IMR-90 (cell line): Measurements from ENCODE around the gene TENT5C. TPM values are rescaled to one million over a fixed set of nuclear protein-coding genes. Genes with fewer than 3 reads are reported as not detected.

Source experiments
- ATAC-seq: fragments of 200-7000 bp; cut with Tn5 transposase; 2 replicates; pipeline ENCODE4 v1.9.1; 2020; ENCODE audit warnings: low read depth, mild to moderate bottlenecking, moderate library complexity
- BruUV-seq: library from RNA; stranded (reverse); fragments of 400-500 nt; replicated peaks from 2 replicates; lab custom pipeline; 2021; lab: Mats Ljungman, UMichigan
- CTCF ChIA-PET: fragments of 300-600 bp; formaldehyde crosslinking; extraction: SDS; loops from one replicate; lab custom pipeline; 2021; ENCODE audit warnings: antibody characterized with exemption; lab: Yijun Ruan, JAX
- POLR2A ChIA-PET: fragments of 300-600 bp; sonication (Branson Sonifier 250); formaldehyde crosslinking; loops from one replicate; lab custom pipeline; 2022; ENCODE audit warnings: antibody characterized with exemption; ENCODE audit not compliant: unreplicated experiment; lab: Charles Lee
- DNase-seq: peaks from one replicate; pipeline ENCODE4 v3.0.0; 2013
- H2AFZ ChIP-seq: replicated peaks from 2 replicates; pipeline ENCODE3; 2013; ENCODE audit warnings: low read length, mild to moderate bottlenecking; ENCODE audit not compliant: poor library complexity
- H2AK5ac ChIP-seq: 2 replicates; pipeline ENCODE4 v1.6.1; 2013; ENCODE audit warnings: low read depth, low read length, inconsistent platforms
- H2AK9ac ChIP-seq: replicated peaks from 2 replicates; pipeline ENCODE3; 2013; ENCODE audit warnings: mild to moderate bottlenecking, low read depth, low read length, moderate library complexity; ENCODE audit not compliant: poor library complexity
- H2BK120ac ChIP-seq: 2 replicates; pipeline ENCODE4 v1.6.1; 2013; ENCODE audit warnings: low read depth, low read length, inconsistent platforms
- H2BK15ac ChIP-seq: 3 replicates; pipeline ENCODE4 v1.6.1; 2013; ENCODE audit warnings: low read depth, low read length, inconsistent platforms
- H2BK20ac ChIP-seq: 2 replicates; pipeline ENCODE4 v1.6.1; 2013; ENCODE audit warnings: low read depth, mild to moderate bottlenecking, inconsistent platforms, low read length, moderate library complexity
- H2BK5ac ChIP-seq: 2 replicates; pipeline ENCODE4 v1.6.1; 2013; ENCODE audit warnings: mild to moderate bottlenecking, low read depth, low read length, inconsistent platforms; ENCODE audit not compliant: poor library complexity, severe bottlenecking
- H3K14ac ChIP-seq: replicated peaks from 2 replicates; pipeline ENCODE4 v1.6.1; 2013; ENCODE audit warnings: low read depth, low read length, inconsistent platforms
- H3K18ac ChIP-seq: 2 replicates; pipeline ENCODE4 v1.6.1; 2013; ENCODE audit warnings: low read depth, low read length, control low read depth
- H3K23ac ChIP-seq: 2 replicates; pipeline ENCODE4 v1.6.1; 2013; ENCODE audit warnings: low read depth, low read length, inconsistent platforms
- H3K27ac ChIP-seq: 2 replicates; pipeline ENCODE4 v1.5.1; 2013; ENCODE audit warnings: mild to moderate bottlenecking, control low read depth, low read length; ENCODE audit not compliant: insufficient read depth
- H3K27me3 ChIP-seq: 2 replicates; pipeline ENCODE4 v1.6.1; 2013; ENCODE audit warnings: low read length; ENCODE audit not compliant: control insufficient read depth, insufficient read depth
- H3K36me3 ChIP-seq: 2 replicates; pipeline ENCODE4 v1.6.1; 2013; ENCODE audit warnings: low read length, mixed read lengths; ENCODE audit not compliant: control insufficient read depth, insufficient read depth
- H3K4ac ChIP-seq: 2 replicates; pipeline ENCODE4 v1.6.1; 2013; ENCODE audit warnings: low read depth, low read length, inconsistent platforms
- H3K4me1 ChIP-seq: 2 replicates; pipeline ENCODE4 v1.6.1; 2013; ENCODE audit warnings: low read length, mixed read lengths; ENCODE audit not compliant: control insufficient read depth, insufficient read depth
- H3K4me2 ChIP-seq: 2 replicates; pipeline ENCODE4 v1.6.1; 2013; ENCODE audit warnings: low read depth, mild to moderate bottlenecking, control low read depth, low read length, moderate library complexity
- H3K4me3 ChIP-seq: 2 replicates; pipeline ENCODE4 v1.5.1; 2013; ENCODE audit warnings: low read depth, mild to moderate bottlenecking, control low read depth, low read length, moderate library complexity; ENCODE audit not compliant: insufficient read depth
- H3K56ac ChIP-seq: 2 replicates; pipeline ENCODE4 v1.6.1; 2013; ENCODE audit warnings: low read length, inconsistent platforms; ENCODE audit not compliant: insufficient read depth; ENCODE audit errors: extremely low read depth
- H3K79me1 ChIP-seq, 2 experiments: 2 replicates each; pipeline ENCODE4 v1.6.1; 2013; ENCODE audit warnings: low read length in 2 of 2, inconsistent platforms in 1 of 2, low read depth in 1 of 2
- H3K9ac ChIP-seq: 2 replicates; pipeline ENCODE4 v1.6.1; 2013; ENCODE audit warnings: low read depth, low read length, control low read depth
- H3K9me1 ChIP-seq: 2 replicates; pipeline ENCODE4 v1.6.1; 2013; ENCODE audit warnings: low read length, inconsistent platforms; ENCODE audit not compliant: insufficient read depth
- H3K9me3 ChIP-seq: 2 replicates; pipeline ENCODE4 v1.6.1; 2013; ENCODE audit warnings: low read length; ENCODE audit not compliant: control insufficient read depth, insufficient read depth
- H4K20me1 ChIP-seq: 2 replicates; pipeline ENCODE4 v1.6.1; 2013; ENCODE audit warnings: low read length, inconsistent platforms; ENCODE audit not compliant: insufficient read depth
- H4K5ac ChIP-seq: 2 replicates; pipeline ENCODE4 v1.6.1; 2013; ENCODE audit warnings: mild to moderate bottlenecking, low read depth, low read length, control low read depth
- H4K8ac ChIP-seq, 2 experiments: 2 replicates each; pipeline ENCODE4 v1.6.1; 2013; ENCODE audit warnings: low read depth in 2 of 2, low read length in 2 of 2, control low read depth in 1 of 2, inconsistent platforms in 1 of 2
- H4K91ac ChIP-seq: 2 replicates; pipeline ENCODE4 v1.6.1; 2013; ENCODE audit warnings: low read depth, low read length, inconsistent platforms; ENCODE audit not compliant: insufficient read depth
- BHLHE40 ChIP-seq: fragments of 150-350 bp; IDR thresholded peaks from 2 replicates; pipeline ENCODE4 v1.6.1; 2016; ENCODE audit warnings: mild to moderate bottlenecking, low read depth, low read length
- CEBPB ChIP-seq: IDR thresholded peaks from 2 replicates; pipeline ENCODE4 v1.6.1; 2012; ENCODE audit warnings: low read depth, low read length, improper control_type of control experiment
- CHD1 ChIP-seq: IDR thresholded peaks from 2 replicates; pipeline ENCODE4 v1.6.1; 2012; ENCODE audit warnings: low read depth, low read length, improper control_type of control experiment
- FOS ChIP-seq: fragments of 150-350 bp; IDR thresholded peaks from 2 replicates; pipeline ENCODE4 v1.6.1; 2016; ENCODE audit warnings: low read depth, low read length
- MAFK ChIP-seq: IDR thresholded peaks from 2 replicates; pipeline ENCODE4 v1.6.1; 2012; ENCODE audit warnings: low read depth, low read length, improper control_type of control experiment
- MAZ ChIP-seq: IDR thresholded peaks from 2 replicates; pipeline ENCODE4 v1.6.1; 2012; ENCODE audit warnings: low read depth, mild to moderate bottlenecking, low read length, improper control_type of control experiment, moderate library complexity, borderline replicate concordance
- MXI1 ChIP-seq: IDR thresholded peaks from 2 replicates; pipeline ENCODE4 v1.6.1; 2012; ENCODE audit warnings: low read depth, mild to moderate bottlenecking, low read length, moderate library complexity, borderline replicate concordance
- NFE2L2 ChIP-seq: fragments of 150-350 bp; IDR thresholded peaks from 2 replicates; pipeline ENCODE4 v1.6.1; 2016; ENCODE audit warnings: low read depth, mild to moderate bottlenecking, low read length
- POLR2A ChIP-seq: IDR thresholded peaks from 2 replicates; pipeline ENCODE4 v1.6.1; 2012; ENCODE audit warnings: mild to moderate bottlenecking, low read depth, low read length
- RAD21 ChIP-seq: IDR thresholded peaks from 2 replicates; pipeline ENCODE4 v1.6.1; 2012; ENCODE audit warnings: low read length, improper control_type of control experiment
- RFX5 ChIP-seq: IDR thresholded peaks from 2 replicates; pipeline ENCODE4 v1.8.0; 2012; ENCODE audit warnings: low read depth, mild to moderate bottlenecking, low read length, moderate library complexity
- SMC3 ChIP-seq: fragments of 150-350 bp; IDR thresholded peaks from 2 replicates; pipeline ENCODE4 v1.6.1; 2016; ENCODE audit warnings: low read depth, mild to moderate bottlenecking, antibody characterized with exemption, low read length, moderate library complexity
- WGBS, 2 experiments: methylation state at CpG; one replicate each; pipeline versions ENCODE4 v1.1.5 to v1.1.7; 2013; ENCODE audit warnings: missing lambda C conversion rate in 2 of 2; ENCODE audit not compliant: insufficient read length in 1 of 2; ENCODE audit errors: extremely low coverage in 2 of 2; 5-methylcytosine and 5-hydroxymethylcytosine counted together
- dilution Hi-C: fragments of 300-500 bp; cut with HindIII; formaldehyde crosslinking; loops from one replicate; pipeline ENCODE4 v1.14.3; 2018; ENCODE audit warnings: low sequenced_read_pairs; ENCODE audit not compliant: unreplicated experiment
- in situ Hi-C: fragments of 300-500 bp; cut with MboI; formaldehyde crosslinking; loops from 3 replicates; pipeline ENCODE4 v1.14.3; 2019; ENCODE audit warnings: low sequenced_read_pairs, inconsistent platforms, mixed read lengths
- intact Hi-C: fragments of 100-400 bp; cut with micrococcal nuclease; formaldehyde crosslinking; loops from 2 replicates; pipeline ENCODE4 v1.10.0; 2022
- polyA plus RNA-seq, 3 experiments: library from polyadenylated mRNA; depleted of rRNA; stranded (reverse); fragments of >200 nt; gene quantifications; 2 replicates each; pipeline ENCODE4 v1.2.3, GENCODE V29; 2012; ENCODE audit warnings: low replicate concordance in 1 of 3
- total RNA-seq: library from RNA; depleted of rRNA; stranded (reverse); fragments of >200 nt; gene quantifications from 2 replicates; pipeline ENCODE4 v1.2.3, GENCODE V29; 2012
- TF ChIP-seq, protein P1 (sequence below): conservative IDR thresholded peaks from 2 replicates; pipeline ENCODE4 v1.5.1; 2012; ENCODE audit warnings: mild to moderate bottlenecking, low read depth, low read length, improper control_type of control experiment
- TF ChIP-seq, protein P2 (sequence below): fragments of 150-350 bp; IDR thresholded peaks from 2 replicates; pipeline ENCODE4 v1.6.1; 2016; ENCODE audit warnings: low read depth, mild to moderate bottlenecking, low read length, moderate library complexity, borderline replicate concordance
- TF ChIP-seq, protein P3 (sequence below): fragments of 150-350 bp; IDR thresholded peaks from 2 replicates; pipeline ENCODE4 v1.6.1; 2017; ENCODE audit warnings: mild to moderate bottlenecking, antibody characterized with exemption, low read length, low read depth

TENT5C gene
- total and polyA plus RNA-seq, 2 of the 4 experiments (the other 2 are of a cell fraction): 1.5 to 4.1 TPM

DNA sequence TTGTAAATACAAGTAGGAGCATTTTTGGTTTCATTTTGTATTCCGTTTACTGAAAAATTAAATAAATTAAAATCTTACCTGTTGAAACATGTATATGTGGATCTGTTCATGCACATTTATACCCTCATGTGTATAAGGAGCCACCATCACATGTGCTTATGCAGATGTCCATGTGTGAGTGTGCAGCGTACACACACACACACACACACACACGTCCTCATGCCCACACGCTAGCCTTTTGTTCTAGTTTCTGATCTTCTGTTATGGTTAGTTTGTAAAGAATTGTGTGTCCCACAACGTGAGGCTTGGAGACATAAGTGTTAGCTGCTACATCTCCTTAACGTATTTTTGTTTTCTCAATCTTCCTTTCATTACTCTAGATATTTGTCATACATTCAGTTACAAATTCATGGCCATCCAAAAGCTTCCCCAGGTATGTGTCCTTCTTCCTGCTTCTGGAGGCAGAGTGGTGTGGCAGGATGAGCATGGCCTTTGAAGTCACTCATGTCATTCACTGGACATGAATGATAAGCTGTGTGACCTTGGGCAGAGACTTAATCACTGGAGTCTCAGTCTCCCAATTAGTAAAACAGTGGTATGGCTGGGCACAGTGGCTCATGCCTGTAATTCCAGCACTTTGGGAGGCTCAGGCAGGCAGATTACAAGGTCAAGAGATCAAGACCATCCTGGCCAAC lies 54.6 kb downstream of the TENT5C start:
- H3K23ac ChIP-seq: 0 out of 2 replicates have a peak overlapping the region, but pooled peaks have one; percentile 74
- H2AK5ac ChIP-seq: peak overlapping the region; percentile 79; the same call in 1 of the 2 replicates
- no peak overlapping the region for H2AK9ac ChIP-seq
- in situ Hi-C loops: no loop called here
- no TSS peak for BruUV-seq
- no peaks in the 10 kb centered on the region for H3K79me1 ChIP-seq
- no peaks in the 10 kb centered on the region for H3K27me3 ChIP-seq
- H3K4me2 ChIP-seq: peak overlapping the region; percentile 82
- no peak for DNase-seq
- H2BK15ac ChIP-seq: no peak overlapping the region
- peaks cover 5% of the 10 kb centered on the region; the same call in 1 of the 2 replicates for H3K9me1 ChIP-seq
- H4K8ac ChIP-seq: peak overlapping the region in 1 of 2 experiments; percentile 17; a peak in 2 of 4 replicates
- POLR2A ChIA-PET: no interaction called here
- peaks cover 8% of the 10 kb centered on the region for H3K4me1 ChIP-seq
- H3K18ac ChIP-seq: no peak overlapping the region
- H2BK20ac ChIP-seq: no peak overlapping the region
- no peaks in the 10 kb centered on the region for H3K9me3 ChIP-seq
- no peak overlapping the region for H3K4me3 ChIP-seq
- H3K27ac ChIP-seq: no peak overlapping the region
- H4K91ac ChIP-seq: no peak overlapping the region; the same call in 1 of the 2 replicates
- H2BK5ac ChIP-seq: no peak overlapping the region
- H2BK120ac ChIP-seq: no peak overlapping the region
- peak overlapping the region; percentile 76 for H2AFZ ChIP-seq
- no peak overlapping the region; the same call in 1 of the 2 replicates for H4K5ac ChIP-seq
- intact Hi-C loops: no loop called here
- no CpG with 5 or more reads among the region's 6 CpGs for WGBS, 2 experiments
- H3K36me3 ChIP-seq: no peaks in the 10 kb centered on the region
- dilution Hi-C loops: no loop called here
- no peak overlapping the region for H3K9ac ChIP-seq
- CTCF ChIA-PET: no interaction called here
- no peaks in the 10 kb centered on the region for H4K20me1 ChIP-seq
- H3K4ac ChIP-seq: no peak overlapping the region; the same call in 1 of the 2 replicates
- H3K14ac ChIP-seq: peak overlapping the region; percentile 31; the same call in 1 of the 2 replicates
- H3K56ac ChIP-seq: no peak overlapping the region
- ATAC-seq: no peak
- TF ChIP-seq CEBPB (no peak), MAZ (no peak), SMC3 (no peak), RFX5 (no peak), BHLHE40 (no peak), FOS (no peak), CHD1 (no peak), POLR2A (no peak), NFE2L2 (no peak), RAD21 (no peak), MXI1 (no peak), MAFK (no peak)
- TF ChIP-seq, protein P1, sequence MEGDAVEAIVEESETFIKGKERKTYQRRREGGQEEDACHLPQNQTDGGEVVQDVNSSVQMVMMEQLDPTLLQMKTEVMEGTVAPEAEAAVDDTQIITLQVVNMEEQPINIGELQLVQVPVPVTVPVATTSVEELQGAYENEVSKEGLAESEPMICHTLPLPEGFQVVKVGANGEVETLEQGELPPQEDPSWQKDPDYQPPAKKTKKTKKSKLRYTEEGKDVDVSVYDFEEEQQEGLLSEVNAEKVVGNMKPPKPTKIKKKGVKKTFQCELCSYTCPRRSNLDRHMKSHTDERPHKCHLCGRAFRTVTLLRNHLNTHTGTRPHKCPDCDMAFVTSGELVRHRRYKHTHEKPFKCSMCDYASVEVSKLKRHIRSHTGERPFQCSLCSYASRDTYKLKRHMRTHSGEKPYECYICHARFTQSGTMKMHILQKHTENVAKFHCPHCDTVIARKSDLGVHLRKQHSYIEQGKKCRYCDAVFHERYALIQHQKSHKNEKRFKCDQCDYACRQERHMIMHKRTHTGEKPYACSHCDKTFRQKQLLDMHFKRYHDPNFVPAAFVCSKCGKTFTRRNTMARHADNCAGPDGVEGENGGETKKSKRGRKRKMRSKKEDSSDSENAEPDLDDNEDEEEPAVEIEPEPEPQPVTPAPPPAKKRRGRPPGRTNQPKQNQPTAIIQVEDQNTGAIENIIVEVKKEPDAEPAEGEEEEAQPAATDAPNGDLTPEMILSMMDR: no peak
- TF ChIP-seq, protein P2, sequence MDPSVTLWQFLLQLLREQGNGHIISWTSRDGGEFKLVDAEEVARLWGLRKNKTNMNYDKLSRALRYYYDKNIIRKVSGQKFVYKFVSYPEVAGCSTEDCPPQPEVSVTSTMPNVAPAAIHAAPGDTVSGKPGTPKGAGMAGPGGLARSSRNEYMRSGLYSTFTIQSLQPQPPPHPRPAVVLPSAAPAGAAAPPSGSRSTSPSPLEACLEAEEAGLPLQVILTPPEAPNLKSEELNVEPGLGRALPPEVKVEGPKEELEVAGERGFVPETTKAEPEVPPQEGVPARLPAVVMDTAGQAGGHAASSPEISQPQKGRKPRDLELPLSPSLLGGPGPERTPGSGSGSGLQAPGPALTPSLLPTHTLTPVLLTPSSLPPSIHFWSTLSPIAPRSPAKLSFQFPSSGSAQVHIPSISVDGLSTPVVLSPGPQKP: no peak
- TF ChIP-seq, protein P3, sequence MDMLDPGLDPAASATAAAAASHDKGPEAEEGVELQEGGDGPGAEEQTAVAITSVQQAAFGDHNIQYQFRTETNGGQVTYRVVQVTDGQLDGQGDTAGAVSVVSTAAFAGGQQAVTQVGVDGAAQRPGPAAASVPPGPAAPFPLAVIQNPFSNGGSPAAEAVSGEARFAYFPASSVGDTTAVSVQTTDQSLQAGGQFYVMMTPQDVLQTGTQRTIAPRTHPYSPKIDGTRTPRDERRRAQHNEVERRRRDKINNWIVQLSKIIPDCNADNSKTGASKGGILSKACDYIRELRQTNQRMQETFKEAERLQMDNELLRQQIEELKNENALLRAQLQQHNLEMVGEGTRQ: no peak
